Uterus (tissue), 2 donors: ENCODE data around the gene BIRC5.
"Not testable (repeated sequence)": the region's sequence is repeated elsewhere in the genome, so short reads cannot be mapped to it uniquely, and the experiment has no call there.

Source experiments
- POLR2A ChIP-seq, 2 donors: fragments of 450-650 bp; IDR thresholded peaks; one replicate each; pipeline ENCODE4 v1.6.1; 2016; ENCODE audit warnings: antibody characterized with exemption in 2 of 2, mild to moderate bottlenecking in 1 of 2, moderate library complexity in 1 of 2
- TF ChIP-seq, protein P1 (sequence below), 4 experiments: fragments of 200-600 bp in 2 of 4; fragments of 450-650 bp in 2 of 4; sonication (generic) in 2 of 4; IDR thresholded peaks; one replicate each; pipeline ENCODE4 v1.5.1; 2016 to 2019; ENCODE audit warnings: antibody characterized with exemption in 4 of 4, mild to moderate bottlenecking in 2 of 4, moderate library complexity in 1 of 4

DNA sequence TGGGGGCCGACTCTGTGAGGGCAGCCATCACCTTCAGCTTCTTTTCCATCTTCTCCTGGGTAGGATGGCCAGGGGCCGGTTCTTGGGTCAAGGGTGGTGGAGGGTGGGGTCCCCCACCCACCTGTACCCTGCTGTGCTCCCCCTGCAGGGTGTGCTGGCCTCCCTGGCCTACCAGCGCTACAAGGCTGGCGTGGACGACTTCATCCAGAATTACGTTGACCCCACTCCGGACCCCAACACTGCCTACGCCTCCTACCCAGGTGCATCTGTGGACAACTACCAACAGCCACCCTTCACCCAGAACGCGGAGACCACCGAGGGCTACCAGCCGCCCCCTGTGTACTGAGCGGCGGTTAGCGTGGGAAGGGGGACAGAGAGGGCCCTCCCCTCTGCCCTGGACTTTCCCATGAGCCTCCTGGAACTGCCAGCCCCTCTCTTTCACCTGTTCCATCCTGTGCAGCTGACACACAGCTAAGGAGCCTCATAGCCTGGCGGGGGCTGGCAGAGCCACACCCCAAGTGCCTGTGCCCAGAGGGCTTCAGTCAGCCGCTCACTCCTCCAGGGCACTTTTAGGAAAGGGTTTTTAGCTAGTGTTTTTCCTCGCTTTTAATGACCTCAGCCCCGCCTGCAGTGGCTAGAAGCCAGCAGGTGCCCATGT, 42.3 kb upstream of the BIRC5 start:
- TF ChIP-seq, protein P1, sequence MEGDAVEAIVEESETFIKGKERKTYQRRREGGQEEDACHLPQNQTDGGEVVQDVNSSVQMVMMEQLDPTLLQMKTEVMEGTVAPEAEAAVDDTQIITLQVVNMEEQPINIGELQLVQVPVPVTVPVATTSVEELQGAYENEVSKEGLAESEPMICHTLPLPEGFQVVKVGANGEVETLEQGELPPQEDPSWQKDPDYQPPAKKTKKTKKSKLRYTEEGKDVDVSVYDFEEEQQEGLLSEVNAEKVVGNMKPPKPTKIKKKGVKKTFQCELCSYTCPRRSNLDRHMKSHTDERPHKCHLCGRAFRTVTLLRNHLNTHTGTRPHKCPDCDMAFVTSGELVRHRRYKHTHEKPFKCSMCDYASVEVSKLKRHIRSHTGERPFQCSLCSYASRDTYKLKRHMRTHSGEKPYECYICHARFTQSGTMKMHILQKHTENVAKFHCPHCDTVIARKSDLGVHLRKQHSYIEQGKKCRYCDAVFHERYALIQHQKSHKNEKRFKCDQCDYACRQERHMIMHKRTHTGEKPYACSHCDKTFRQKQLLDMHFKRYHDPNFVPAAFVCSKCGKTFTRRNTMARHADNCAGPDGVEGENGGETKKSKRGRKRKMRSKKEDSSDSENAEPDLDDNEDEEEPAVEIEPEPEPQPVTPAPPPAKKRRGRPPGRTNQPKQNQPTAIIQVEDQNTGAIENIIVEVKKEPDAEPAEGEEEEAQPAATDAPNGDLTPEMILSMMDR (IDR thresholded peaks at IDR 0.05) = not testable (repeated sequence)
- not testable (repeated sequence) for TF ChIP-seq POLR2A (IDR thresholded peaks at IDR 0.05)
